ENCODE measurements around the gene FASTK.
"Not testable (repeated sequence)": the region's sequence is repeated elsewhere in the genome, so short reads cannot be mapped to it uniquely, and the experiment has no call there.

FASTK gene

DNA sequence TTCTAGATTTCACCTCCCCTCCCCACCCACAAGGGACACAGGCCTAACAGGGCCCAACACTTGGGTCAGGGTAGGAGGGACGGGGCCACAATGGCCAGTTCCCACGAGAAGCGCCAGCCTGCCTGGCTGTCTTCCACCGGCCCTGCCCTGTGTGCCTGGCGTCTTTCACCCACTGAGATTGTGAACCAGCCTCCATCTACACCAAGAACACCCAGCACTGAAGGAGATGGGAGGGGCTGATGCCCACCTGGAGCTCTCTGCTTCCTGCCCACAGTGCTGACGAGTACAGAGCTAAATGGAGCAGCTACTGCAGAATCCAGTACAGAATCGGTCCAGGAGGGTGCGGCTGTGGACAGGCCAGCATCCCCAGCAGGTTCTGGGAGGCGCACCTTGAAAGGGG lies 34.6 kb downstream of the FASTK start:
- Histone ChIP-seq H3K4me2 (ENCODE audit: low read depth, low read length, poor library complexity, severe bottlenecking) (no peak overlapping the region), H2AFZ (ENCODE audit: low read length) (no peak overlapping the region), H3K4me3 (ENCODE audit: low read length, poor library complexity, severe bottlenecking) (no peak overlapping the region), H3K36me3 (ENCODE audit: insufficient read depth, low read length) (no peaks in the 10 kb centered on the region), H3F3A (ENCODE audit: low read depth) (no peaks in the 10 kb centered on the region), H3K9ac (ENCODE audit: low read depth, low read length, poor library complexity, severe bottlenecking) (no peak overlapping the region), H4K20me1 (ENCODE audit: insufficient read depth, low read length, poor library complexity, severe bottlenecking) (no peaks in the 10 kb centered on the region), H3K9me2 (replicated peaks; ENCODE audit: low read depth, low read length) (no peaks in the 10 kb centered on the region), H3K4me1 (ENCODE audit: insufficient read depth, low read length, poor library complexity, severe bottlenecking) (peaks cover 3% of the 10 kb centered on the region), H3K9me3 (ENCODE audit: insufficient read depth, low read depth, low read length) (no peaks in the 10 kb centered on the region), H3K27me3 (ENCODE audit: insufficient read depth, low read length, poor library complexity, severe bottlenecking) (no peaks in the 10 kb centered on the region), H3K79me2 (ENCODE audit: insufficient read depth, low read length) (no peaks in the 10 kb centered on the region)
- TF ChIP-seq, protein P1, sequence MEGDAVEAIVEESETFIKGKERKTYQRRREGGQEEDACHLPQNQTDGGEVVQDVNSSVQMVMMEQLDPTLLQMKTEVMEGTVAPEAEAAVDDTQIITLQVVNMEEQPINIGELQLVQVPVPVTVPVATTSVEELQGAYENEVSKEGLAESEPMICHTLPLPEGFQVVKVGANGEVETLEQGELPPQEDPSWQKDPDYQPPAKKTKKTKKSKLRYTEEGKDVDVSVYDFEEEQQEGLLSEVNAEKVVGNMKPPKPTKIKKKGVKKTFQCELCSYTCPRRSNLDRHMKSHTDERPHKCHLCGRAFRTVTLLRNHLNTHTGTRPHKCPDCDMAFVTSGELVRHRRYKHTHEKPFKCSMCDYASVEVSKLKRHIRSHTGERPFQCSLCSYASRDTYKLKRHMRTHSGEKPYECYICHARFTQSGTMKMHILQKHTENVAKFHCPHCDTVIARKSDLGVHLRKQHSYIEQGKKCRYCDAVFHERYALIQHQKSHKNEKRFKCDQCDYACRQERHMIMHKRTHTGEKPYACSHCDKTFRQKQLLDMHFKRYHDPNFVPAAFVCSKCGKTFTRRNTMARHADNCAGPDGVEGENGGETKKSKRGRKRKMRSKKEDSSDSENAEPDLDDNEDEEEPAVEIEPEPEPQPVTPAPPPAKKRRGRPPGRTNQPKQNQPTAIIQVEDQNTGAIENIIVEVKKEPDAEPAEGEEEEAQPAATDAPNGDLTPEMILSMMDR (conservative IDR thresholded peaks at IDR 0.05; ENCODE audit: low read length): no peak
- TF ChIP-seq EZH2phosphoT487 (IDR thresholded peaks at IDR 0.05; ENCODE audit: borderline replicate concordance): no peak

GRCh38 chr7:151045262-151045661 lies 35.3 kb downstream of the FASTK start:
- Histone ChIP-seq H3K9me3 (ENCODE audit: insufficient read depth, low read depth, low read length) (no peaks in the 10 kb centered on the region), H3F3A (ENCODE audit: low read depth) (no peaks in the 10 kb centered on the region), H3K4me1 (ENCODE audit: insufficient read depth, low read length, poor library complexity, severe bottlenecking) (peaks cover 5% of the 10 kb centered on the region), H3K9ac (ENCODE audit: low read depth, low read length, poor library complexity, severe bottlenecking) (no peak overlapping the region), H3K79me2 (ENCODE audit: insufficient read depth, low read length) (no peaks in the 10 kb centered on the region), H3K36me3 (ENCODE audit: insufficient read depth, low read length) (no peaks in the 10 kb centered on the region), H3K4me3 (ENCODE audit: low read length, poor library complexity, severe bottlenecking) (no peak overlapping the region), H3K4me2 (ENCODE audit: low read depth, low read length, poor library complexity, severe bottlenecking) (no peak overlapping the region), H3K27me3 (ENCODE audit: insufficient read depth, low read length, poor library complexity, severe bottlenecking) (no peaks in the 10 kb centered on the region), H4K20me1 (ENCODE audit: insufficient read depth, low read length, poor library complexity, severe bottlenecking) (no peaks in the 10 kb centered on the region), H3K9me2 (replicated peaks; ENCODE audit: low read depth, low read length) (no peaks in the 10 kb centered on the region), H2AFZ (ENCODE audit: low read length) (no peak overlapping the region)
- no peak for TF ChIP-seq EZH2phosphoT487 (IDR thresholded peaks at IDR 0.05; ENCODE audit: borderline replicate concordance)

DNA sequence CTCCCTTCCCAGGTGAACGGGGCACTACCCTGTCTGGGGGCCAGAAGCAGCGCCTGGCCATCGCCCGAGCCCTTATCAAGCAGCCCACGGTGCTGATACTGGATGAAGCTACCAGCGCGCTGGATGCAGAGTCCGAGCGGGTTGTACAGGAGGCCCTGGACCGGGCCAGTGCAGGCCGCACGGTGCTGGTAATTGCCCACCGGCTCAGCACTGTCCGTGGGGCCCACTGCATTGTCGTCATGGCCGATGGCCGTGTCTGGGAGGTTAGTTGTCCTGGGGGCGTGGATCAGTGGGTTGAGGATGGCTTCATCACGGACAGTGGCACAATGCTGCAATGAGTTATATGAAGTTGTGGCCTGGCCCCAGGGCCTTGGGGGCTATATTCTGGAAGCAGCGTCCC lies 36.6 kb downstream of the FASTK start:
- Histone ChIP-seq H3K4me3 (ENCODE audit: low read length, poor library complexity, severe bottlenecking) (no peak overlapping the region), H2AFZ (ENCODE audit: low read length) (no peak overlapping the region), H3F3A (ENCODE audit: low read depth) (peaks cover 2% of the 10 kb centered on the region; the same call in 1 of the 2 replicates), H3K9ac (ENCODE audit: low read depth, low read length, poor library complexity, severe bottlenecking) (no peak overlapping the region), H3K9me2 (replicated peaks; ENCODE audit: low read depth, low read length) (no peaks in the 10 kb centered on the region), H3K36me3 (ENCODE audit: insufficient read depth, low read length) (no peaks in the 10 kb centered on the region), H4K20me1 (ENCODE audit: insufficient read depth, low read length, poor library complexity, severe bottlenecking) (no peaks in the 10 kb centered on the region), H3K4me2 (ENCODE audit: low read depth, low read length, poor library complexity, severe bottlenecking) (no peak overlapping the region), H3K27me3 (ENCODE audit: insufficient read depth, low read length, poor library complexity, severe bottlenecking) (no peaks in the 10 kb centered on the region), H3K9me3 (ENCODE audit: insufficient read depth, low read depth, low read length) (no peaks in the 10 kb centered on the region), H3K4me1 (ENCODE audit: insufficient read depth, low read length, poor library complexity, severe bottlenecking) (peaks cover 18% of the 10 kb centered on the region), H3K79me2 (ENCODE audit: insufficient read depth, low read length) (no peaks in the 10 kb centered on the region)
- TF ChIP-seq, protein P1 (conservative IDR thresholded peaks at IDR 0.05; ENCODE audit: low read length): no peak
- no peak for TF ChIP-seq EZH2phosphoT487 (IDR thresholded peaks at IDR 0.05; ENCODE audit: borderline replicate concordance)

DNA sequence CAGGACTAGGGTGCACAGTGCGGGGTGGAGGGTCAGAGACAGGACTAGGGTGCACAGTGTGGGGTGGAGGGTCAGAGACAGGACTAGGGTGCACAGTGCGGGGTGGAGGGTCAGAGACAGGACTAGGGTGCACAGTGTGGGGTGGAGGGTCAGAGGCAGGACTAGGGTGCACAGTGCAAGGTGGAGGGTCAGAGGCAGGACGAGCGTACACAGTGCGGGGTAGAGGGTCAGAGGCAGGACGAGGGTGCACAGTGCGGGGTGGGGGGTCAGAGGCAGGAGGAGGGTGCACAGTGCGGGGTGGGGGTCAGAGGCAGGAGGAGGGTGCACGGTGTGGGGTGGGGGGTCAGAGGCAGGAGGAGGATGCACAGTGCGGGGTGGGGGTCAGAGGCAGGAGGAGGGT lies 37.2 kb downstream of the FASTK start:
- H3K36me3 ChIP-seq (ENCODE audit: insufficient read depth, low read length); H2AFZ ChIP-seq (ENCODE audit: low read length); H3F3A ChIP-seq (ENCODE audit: low read depth); H3K9me3 ChIP-seq (ENCODE audit: insufficient read depth, low read depth, low read length); H3K4me3 ChIP-seq (ENCODE audit: low read length, poor library complexity, severe bottlenecking); H3K9ac ChIP-seq (ENCODE audit: low read depth, low read length, poor library complexity, severe bottlenecking); H3K27me3 ChIP-seq (ENCODE audit: insufficient read depth, low read length, poor library complexity, severe bottlenecking); H3K4me2 ChIP-seq (ENCODE audit: low read depth, low read length, poor library complexity, severe bottlenecking); H4K20me1 ChIP-seq (ENCODE audit: insufficient read depth, low read length, poor library complexity, severe bottlenecking); H3K9me2 ChIP-seq (replicated peaks; ENCODE audit: low read depth, low read length); H3K79me2 ChIP-seq (ENCODE audit: insufficient read depth, low read length): not testable (repeated sequence)
- peaks cover 23% of the 10 kb centered on the region for H3K4me1 ChIP-seq (ENCODE audit: insufficient read depth, low read length, poor library complexity, severe bottlenecking)

All from Loucy (cell line).